DND-41 (cell line): ENCODE data around the gene IGLL5.

Source experiments
- ATAC-seq: fragments of 200-7000 bp; cut with Tn5 transposase; 3 replicates; pipeline ENCODE4 v1.9.1; 2021; ENCODE audit warnings: low read depth; ENCODE audit not compliant: insufficient read depth
- DNase-seq: peaks from one replicate; pipeline ENCODE4 v3.0.0-alpha.2; 2020
- H2AFZ ChIP-seq: 2 replicates; pipeline ENCODE4 v1.6.0; 2012; ENCODE audit warnings: low read depth, low read length
- H3K27ac ChIP-seq: 2 replicates; pipeline ENCODE4 v1.5.1; 2012; ENCODE audit warnings: low read length, inconsistent platforms
- H3K27me3 ChIP-seq: fragments of 200-600 bp; sonication (generic); 2 replicates; pipeline ENCODE4 v1.6.0; 2012; ENCODE audit warnings: low read length, mild to moderate bottlenecking, inconsistent platforms; ENCODE audit not compliant: insufficient read depth, poor library complexity
- H3K36me3 ChIP-seq: 2 replicates; pipeline ENCODE4 v1.5.1; 2012; ENCODE audit warnings: low read length, inconsistent platforms; ENCODE audit not compliant: insufficient read depth
- H3K4me1 ChIP-seq: 2 replicates; pipeline ENCODE4 v1.5.1; 2012; ENCODE audit warnings: mild to moderate bottlenecking, low read length; ENCODE audit not compliant: insufficient read depth
- H3K4me2 ChIP-seq: 2 replicates; pipeline ENCODE4 v1.6.0; 2012; ENCODE audit warnings: mild to moderate bottlenecking, moderate library complexity, low read length, inconsistent platforms; ENCODE audit not compliant: insufficient read depth
- H3K4me3 ChIP-seq, 2 experiments: fragments of 200-600 bp in 1 of 2; shearing (Covaris generic) in 1 of 2; 2 replicates each; pipeline ENCODE4 v1.5.1; 2012 to 2016; ENCODE audit warnings: inconsistent platforms in 2 of 2, low read length in 2 of 2, mild to moderate bottlenecking in 2 of 2, low read depth in 1 of 2, moderate library complexity in 1 of 2
- H3K79me2 ChIP-seq: 2 replicates; pipeline ENCODE4 v1.6.0; 2012; ENCODE audit warnings: low read length, inconsistent platforms; ENCODE audit not compliant: insufficient read depth
- H3K9ac ChIP-seq: 2 replicates; pipeline ENCODE4 v1.6.0; 2012; ENCODE audit warnings: low read depth, mild to moderate bottlenecking, inconsistent platforms, low read length, moderate library complexity
- H3K9me3 ChIP-seq: 2 replicates; pipeline ENCODE4 v1.5.1; 2012; ENCODE audit warnings: low read length, moderate library complexity, mild to moderate bottlenecking, inconsistent platforms; ENCODE audit not compliant: insufficient read depth, severe bottlenecking
- H4K20me1 ChIP-seq: 2 replicates; pipeline ENCODE4 v1.6.0; 2012; ENCODE audit warnings: low read length; ENCODE audit not compliant: insufficient read depth
- EZH2 ChIP-seq: IDR thresholded peaks from 3 replicates; pipeline ENCODE4 v1.6.1; 2012; ENCODE audit warnings: borderline replicate concordance, low read depth, mild to moderate bottlenecking, moderate library complexity, low read length, inconsistent platforms; ENCODE audit not compliant: severe bottlenecking
- TF ChIP-seq, protein P1 (sequence below): IDR thresholded peaks from 2 replicates; pipeline ENCODE4 v1.5.1; 2012; ENCODE audit warnings: borderline replicate concordance, low read length, moderate library complexity, mild to moderate bottlenecking; ENCODE audit not compliant: poor library complexity, severe bottlenecking; ENCODE audit errors: extremely low read depth

The IGLL5 gene

DNA sequence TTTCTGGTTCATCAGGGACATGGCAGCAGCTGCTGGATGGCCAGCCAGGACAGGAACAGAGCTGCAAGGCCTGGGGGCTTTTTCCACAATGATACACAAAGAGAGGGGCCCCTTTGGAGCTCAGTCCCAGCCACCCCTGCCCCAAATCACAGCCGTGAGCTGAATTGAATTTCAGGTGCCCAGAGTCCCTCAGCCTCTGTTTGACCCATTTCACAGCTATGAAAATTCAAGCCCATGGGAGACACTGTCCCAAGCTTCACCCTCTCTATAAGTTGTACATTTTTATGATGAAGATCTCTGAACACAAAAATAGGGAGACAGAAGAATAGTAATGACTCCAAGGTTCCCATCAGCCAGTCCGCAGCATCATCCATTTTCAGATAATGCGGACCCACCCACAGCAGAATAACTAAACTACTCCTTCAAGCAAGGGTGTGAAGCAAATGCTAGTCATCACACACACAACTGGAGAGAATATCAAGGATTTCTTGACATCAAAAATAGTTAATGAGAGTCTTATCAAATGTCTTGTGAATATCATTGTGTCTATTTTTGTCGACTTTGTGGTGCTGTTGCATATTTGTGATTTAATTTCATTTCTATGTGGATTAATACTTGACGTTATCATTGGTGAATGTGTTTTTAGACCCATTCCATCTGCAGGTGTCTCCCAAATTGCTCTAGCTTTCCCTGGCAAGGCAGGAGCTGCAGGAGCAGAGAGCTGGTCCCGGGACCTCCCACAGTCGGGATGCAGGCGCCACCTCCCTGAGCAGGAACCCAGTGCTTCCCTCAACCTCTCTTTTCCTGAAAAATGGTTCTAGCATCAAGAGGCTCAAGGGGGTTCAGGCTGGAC is 24.7 kb downstream of the IGLL5 start:
- no peaks in the 10 kb centered on the region for H3K27me3 ChIP-seq
- ATAC-seq (no peak), DNase-seq (no peak)
- no peak overlapping the region for H3K4me2 ChIP-seq
- H2AFZ ChIP-seq, result no peak overlapping the region
- H3K4me1 ChIP-seq, result peaks cover 60% of the 10 kb centered on the region
- no peaks in the 10 kb centered on the region for H3K79me2 ChIP-seq
- no peaks in the 10 kb centered on the region for H3K36me3 ChIP-seq
- TF ChIP-seq EZH2, result no peak
- TF ChIP-seq, protein P1, sequence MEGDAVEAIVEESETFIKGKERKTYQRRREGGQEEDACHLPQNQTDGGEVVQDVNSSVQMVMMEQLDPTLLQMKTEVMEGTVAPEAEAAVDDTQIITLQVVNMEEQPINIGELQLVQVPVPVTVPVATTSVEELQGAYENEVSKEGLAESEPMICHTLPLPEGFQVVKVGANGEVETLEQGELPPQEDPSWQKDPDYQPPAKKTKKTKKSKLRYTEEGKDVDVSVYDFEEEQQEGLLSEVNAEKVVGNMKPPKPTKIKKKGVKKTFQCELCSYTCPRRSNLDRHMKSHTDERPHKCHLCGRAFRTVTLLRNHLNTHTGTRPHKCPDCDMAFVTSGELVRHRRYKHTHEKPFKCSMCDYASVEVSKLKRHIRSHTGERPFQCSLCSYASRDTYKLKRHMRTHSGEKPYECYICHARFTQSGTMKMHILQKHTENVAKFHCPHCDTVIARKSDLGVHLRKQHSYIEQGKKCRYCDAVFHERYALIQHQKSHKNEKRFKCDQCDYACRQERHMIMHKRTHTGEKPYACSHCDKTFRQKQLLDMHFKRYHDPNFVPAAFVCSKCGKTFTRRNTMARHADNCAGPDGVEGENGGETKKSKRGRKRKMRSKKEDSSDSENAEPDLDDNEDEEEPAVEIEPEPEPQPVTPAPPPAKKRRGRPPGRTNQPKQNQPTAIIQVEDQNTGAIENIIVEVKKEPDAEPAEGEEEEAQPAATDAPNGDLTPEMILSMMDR, result no peak
- no peaks in the 10 kb centered on the region for H4K20me1 ChIP-seq
- H3K9ac ChIP-seq, result no peak overlapping the region
- H3K27ac ChIP-seq, result peak overlapping the region; percentile 97
- no peak overlapping the region for H3K4me3 ChIP-seq
- H3K9me3 ChIP-seq, result no peaks in the 10 kb centered on the region

DNA sequence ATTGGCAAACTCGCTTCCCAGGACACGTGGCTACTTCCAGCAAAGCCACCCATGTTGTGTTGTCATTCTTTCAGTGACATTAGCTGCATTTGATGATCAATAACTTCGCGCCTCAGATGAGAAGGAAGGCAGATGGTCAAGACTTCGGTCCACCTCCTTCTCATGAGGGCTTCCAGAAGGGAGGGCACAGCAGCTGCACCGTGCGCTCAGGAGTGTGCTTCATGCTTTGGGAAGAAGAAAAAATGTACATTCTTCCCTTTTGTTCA is 25.3 kb downstream of the IGLL5 start:
- H2AFZ ChIP-seq, result no peak overlapping the region
- 0 out of 2 replicates have a peak overlapping the region, but pooled peaks have one; percentile 61 for H3K9ac ChIP-seq
- TF ChIP-seq EZH2, result no peak
- TF ChIP-seq, protein P1, result no peak
- no peak overlapping the region for H3K4me2 ChIP-seq
- H3K79me2 ChIP-seq, result no peaks in the 10 kb centered on the region
- peak overlapping the region; percentile 97 for H3K27ac ChIP-seq
- H3K36me3 ChIP-seq, result no peaks in the 10 kb centered on the region
- H3K4me3 ChIP-seq, result no peak overlapping the region
- no peaks in the 10 kb centered on the region for H4K20me1 ChIP-seq
- H3K4me1 ChIP-seq, result peaks cover 60% of the 10 kb centered on the region
- H3K9me3 ChIP-seq, result no peaks in the 10 kb centered on the region
- no peaks in the 10 kb centered on the region for H3K27me3 ChIP-seq
- no peak for ATAC-seq
- DNase-seq, result no peak

DNA sequence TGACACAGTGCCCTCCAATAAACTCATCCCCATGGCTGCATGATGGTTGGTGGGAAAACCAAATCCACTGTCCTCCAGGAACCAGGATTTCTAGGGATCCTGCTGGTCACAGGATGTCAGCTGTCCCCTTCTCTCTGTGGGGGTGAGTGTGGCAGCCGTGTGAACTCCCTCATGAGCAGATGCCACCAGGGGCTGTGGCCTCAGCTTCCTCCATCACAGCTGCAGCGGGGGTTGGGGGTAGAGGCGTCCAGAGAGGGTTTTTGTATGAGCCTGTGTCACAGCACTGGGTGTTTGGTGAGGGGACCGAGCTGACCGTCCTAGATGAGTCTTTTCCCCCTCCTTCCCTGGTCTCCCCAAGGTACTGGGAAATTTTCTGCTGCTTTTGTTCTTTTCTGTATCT is 26.4 kb downstream of the IGLL5 start:
- ATAC-seq (peak; percentile 71), DNase-seq (peak; percentile 90)
- no peaks in the 10 kb centered on the region for H3K79me2 ChIP-seq
- H2AFZ ChIP-seq, result 0 out of 2 replicates have a peak overlapping the region, but pooled peaks have one; percentile 7
- peak overlapping the region in 1 of 2 experiments; percentile 30; a peak in 2 of 4 replicates for H3K4me3 ChIP-seq
- peak overlapping the region; percentile 97 for H3K27ac ChIP-seq
- H3K27me3 ChIP-seq, result no peaks in the 10 kb centered on the region
- H4K20me1 ChIP-seq, result no peaks in the 10 kb centered on the region
- H3K36me3 ChIP-seq, result no peaks in the 10 kb centered on the region
- no peaks in the 10 kb centered on the region for H3K9me3 ChIP-seq
- H3K4me1 ChIP-seq, result peaks cover 60% of the 10 kb centered on the region
- TF ChIP-seq, protein P1, result peak; percentile 16
- no peak for TF ChIP-seq EZH2
- H3K9ac ChIP-seq, result peak overlapping the region; percentile 61
- peak overlapping the region; percentile 41 for H3K4me2 ChIP-seq
